Fibroblast of villous mesenchyme (primary cell): ENCODE measurements around the gene AATK. TPM values are rescaled to one million over a fixed set of nuclear protein-coding genes. Genes with fewer than 3 reads are reported as not detected.

Source experiments
- DNase-seq: peaks from one replicate; pipeline ENCODE4 v3.0.0-alpha.2; 2010; ENCODE audit warnings: low read depth
- H3K4me3 ChIP-seq: 2 replicates; pipeline ENCODE4 v1.5.1; 2011; ENCODE audit warnings: low read depth, mild to moderate bottlenecking, low read length
- total RNA-seq: library from RNA; depleted of rRNA; stranded (reverse); fragments of >200 nt; gene quantifications from 2 replicates; pipeline ENCODE4 v1.2.3, GENCODE V29; 2012
- TF ChIP-seq, protein P1 (sequence below): IDR thresholded peaks from 2 replicates; pipeline ENCODE4 v1.5.1; 2012; ENCODE audit warnings: low read depth, mild to moderate bottlenecking, low read length; ENCODE audit not compliant: insufficient read depth

Gene AATK
- total RNA-seq, 1 donor: under 0.01 TPM

DNA sequence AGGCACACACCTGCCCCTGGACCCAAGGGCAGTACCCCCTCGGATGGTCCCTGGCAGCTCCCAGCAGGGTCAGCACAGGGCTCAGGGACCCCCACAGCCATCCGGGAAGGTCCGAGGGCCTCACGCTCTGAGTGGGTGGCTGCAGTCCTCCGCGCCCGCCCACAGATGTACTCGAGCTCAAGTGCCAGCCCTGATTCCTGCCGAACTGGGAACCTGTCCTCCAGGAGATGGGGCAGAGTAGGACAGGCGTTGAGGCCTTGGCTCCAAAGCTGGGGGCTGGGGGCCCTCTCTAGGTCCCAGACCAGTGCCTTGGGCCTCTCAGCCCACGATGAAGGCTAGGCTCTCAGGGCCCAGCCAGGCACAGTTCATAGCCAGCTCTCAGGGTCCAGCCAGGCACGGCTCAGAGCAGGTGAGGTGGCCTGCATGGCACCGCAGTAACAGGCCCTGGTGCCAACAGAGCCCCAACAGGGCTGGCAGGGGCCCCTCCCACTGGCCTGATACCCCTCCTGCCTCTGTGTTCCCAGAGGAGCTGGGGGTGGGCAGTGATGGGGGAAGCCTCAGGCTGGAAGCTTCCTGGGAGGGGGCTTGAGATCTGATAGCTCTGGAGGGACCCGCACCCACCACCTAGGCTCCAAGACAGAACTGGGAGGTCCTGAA, 36.2 kb downstream of the AATK start:
- TF ChIP-seq, protein P1, sequence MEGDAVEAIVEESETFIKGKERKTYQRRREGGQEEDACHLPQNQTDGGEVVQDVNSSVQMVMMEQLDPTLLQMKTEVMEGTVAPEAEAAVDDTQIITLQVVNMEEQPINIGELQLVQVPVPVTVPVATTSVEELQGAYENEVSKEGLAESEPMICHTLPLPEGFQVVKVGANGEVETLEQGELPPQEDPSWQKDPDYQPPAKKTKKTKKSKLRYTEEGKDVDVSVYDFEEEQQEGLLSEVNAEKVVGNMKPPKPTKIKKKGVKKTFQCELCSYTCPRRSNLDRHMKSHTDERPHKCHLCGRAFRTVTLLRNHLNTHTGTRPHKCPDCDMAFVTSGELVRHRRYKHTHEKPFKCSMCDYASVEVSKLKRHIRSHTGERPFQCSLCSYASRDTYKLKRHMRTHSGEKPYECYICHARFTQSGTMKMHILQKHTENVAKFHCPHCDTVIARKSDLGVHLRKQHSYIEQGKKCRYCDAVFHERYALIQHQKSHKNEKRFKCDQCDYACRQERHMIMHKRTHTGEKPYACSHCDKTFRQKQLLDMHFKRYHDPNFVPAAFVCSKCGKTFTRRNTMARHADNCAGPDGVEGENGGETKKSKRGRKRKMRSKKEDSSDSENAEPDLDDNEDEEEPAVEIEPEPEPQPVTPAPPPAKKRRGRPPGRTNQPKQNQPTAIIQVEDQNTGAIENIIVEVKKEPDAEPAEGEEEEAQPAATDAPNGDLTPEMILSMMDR: no peak
- DNase-seq: no peak
- H3K4me3 ChIP-seq: no peak overlapping the region

DNA sequence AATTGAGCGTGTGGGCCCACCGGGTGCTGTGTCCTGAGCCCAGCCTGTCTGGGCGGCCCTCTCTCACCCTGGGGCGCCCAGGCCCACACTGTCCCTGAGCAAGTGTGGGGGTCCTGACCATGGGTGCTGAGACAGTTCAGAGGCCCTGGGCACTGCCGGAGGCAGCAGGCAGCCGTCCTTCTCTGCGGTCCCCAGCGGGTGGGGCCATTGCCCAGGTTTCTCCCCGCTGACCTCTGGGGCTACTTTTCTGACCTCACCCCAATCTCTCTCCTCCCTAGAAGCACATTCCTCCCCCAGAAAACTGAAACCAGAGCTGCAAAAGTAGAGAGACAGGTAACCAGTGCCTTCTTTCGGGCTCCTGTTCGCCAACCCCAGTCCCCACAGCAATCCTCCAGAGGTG, 36.7 kb downstream of the AATK start:
- DNase-seq: no peak
- no peak overlapping the region for H3K4me3 ChIP-seq
- TF ChIP-seq, protein P1: peak; percentile 9

GRCh38 chr17:81128774-81129173, 37.2 kb downstream of the AATK start:
- TF ChIP-seq, protein P1: no peak
- H3K4me3 ChIP-seq: no peak overlapping the region

GRCh38 chr17:81128338-81128737, 37.7 kb downstream of the AATK start:
- TF ChIP-seq, protein P1: no peak
- no peak for DNase-seq

More at GRCh38 chr17:81128774-81129173, 37.2 kb downstream of the AATK start:
- no peak for DNase-seq

DNA sequence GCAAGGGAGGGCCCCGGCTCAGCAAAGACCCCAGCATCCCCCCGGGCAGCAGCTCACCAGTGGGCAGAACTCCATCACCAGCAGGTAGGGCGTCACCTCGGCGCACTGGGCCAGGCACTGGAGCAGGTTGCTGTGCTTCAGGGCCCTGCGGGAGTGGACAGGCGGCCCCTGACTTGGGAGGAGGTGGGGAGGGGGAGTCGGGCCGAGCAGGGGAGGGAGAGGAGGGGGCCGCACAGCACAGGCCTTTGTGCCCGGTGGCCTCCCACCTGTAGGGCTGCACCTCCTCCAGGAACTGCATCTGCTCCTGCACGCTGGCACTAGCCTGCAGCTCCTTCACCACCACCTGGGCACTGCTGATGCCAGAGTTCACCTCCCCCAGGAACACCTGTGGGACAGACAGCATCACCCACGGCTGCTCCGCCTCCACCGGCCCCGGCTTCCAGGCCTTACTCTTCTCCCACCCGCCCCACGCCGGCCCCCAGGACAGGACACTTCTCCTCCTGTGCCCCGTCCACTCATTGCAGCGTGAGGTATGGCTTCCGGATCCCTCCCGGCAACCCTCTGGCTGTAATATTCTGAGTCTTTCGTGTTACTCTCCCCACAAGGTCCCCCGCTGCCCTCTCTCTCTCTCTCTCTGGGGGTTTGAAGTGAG, 38.4 kb downstream of the AATK start:
- DNase-seq: no peak
- H3K4me3 ChIP-seq: no peak overlapping the region
- TF ChIP-seq, protein P1: no peak

More at GRCh38 chr17:81128338-81128737, 37.7 kb downstream of the AATK start:
- H3K4me3 ChIP-seq: no peak overlapping the region

DNA sequence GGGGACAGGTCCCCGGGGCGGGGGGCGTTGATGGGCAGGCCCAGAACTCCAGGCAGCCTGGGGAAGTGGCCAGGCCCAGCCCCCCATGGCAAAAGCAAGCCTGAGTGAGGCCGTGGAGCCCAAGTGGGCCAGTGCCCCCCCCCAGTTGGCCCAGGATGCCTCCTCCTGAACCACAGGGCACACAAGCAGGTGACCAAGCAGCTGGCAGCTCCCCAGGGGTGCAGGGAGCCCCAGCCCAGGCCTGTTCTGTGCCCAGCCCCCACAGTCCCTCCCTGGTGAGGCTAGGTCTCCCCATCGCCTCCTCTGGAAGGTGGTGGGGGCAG, 38.9 kb downstream of the AATK start:
- DNase-seq: no peak
- TF ChIP-seq, protein P1: no peak
- no peak overlapping the region for H3K4me3 ChIP-seq
